ENCODE data around the gene IL18RAP. TPM values are rescaled to one million over a fixed set of nuclear protein-coding genes. Genes with fewer than 3 reads are reported as not detected.

IL18RAP gene
- total RNA-seq, 1 donor from 2014 or later = not detected

GRCh38 chr2:102436323-102436722 is 13.4 kb downstream of the IL18RAP start:
- Mint-ChIP-seq H3K4me1 (no peaks in the 10 kb centered on the region), H3K27me3 (ENCODE audit: insufficient read depth, low read depth) (no peaks in the 10 kb centered on the region), H3K27ac (no peak overlapping the region), H3K36me3 (no peaks in the 10 kb centered on the region), H3K9me3 (no peaks in the 10 kb centered on the region), H3K4me3 (no peak overlapping the region)
- H3K9me3 ChIP-seq (ENCODE audit: low read depth) = no peaks in the 10 kb centered on the region
- TF ChIP-seq EZH2 (IDR thresholded peaks at IDR 0.05) (no peak), CTCF (IDR thresholded peaks at IDR 0.05) (no peak), EZH2phosphoT487 (IDR thresholded peaks at IDR 0.05) (no peak)
- H3K27me3 ChIP-seq = no peaks in the 10 kb centered on the region
- no peak overlapping the region for H2AFZ ChIP-seq (replicated peaks)
- no peak overlapping the region for H3K27ac ChIP-seq
- H3F3A ChIP-seq (ENCODE audit: low read depth) = no peaks in the 10 kb centered on the region
- H3K4me2 ChIP-seq = no peak overlapping the region
- H3K4me1 ChIP-seq = no peaks in the 10 kb centered on the region
- H3K79me2 ChIP-seq (ENCODE audit: low read depth) = no peaks in the 10 kb centered on the region
- H4K20me1 ChIP-seq (ENCODE audit: low read depth) = no peaks in the 10 kb centered on the region
- H3K9ac ChIP-seq = no peak overlapping the region
- DNase-seq (ENCODE audit: low spot score) = no peak
- no peaks in the 10 kb centered on the region for H3K36me3 ChIP-seq
- H3K4me3 ChIP-seq = no peak overlapping the region

GRCh38 chr2:102437122-102437521 is 14.2 kb downstream of the IL18RAP start:
- Histone ChIP-seq H3K27ac (no peak overlapping the region), H3F3A (ENCODE audit: low read depth) (no peaks in the 10 kb centered on the region), H3K36me3 (no peaks in the 10 kb centered on the region), H3K9me3 (ENCODE audit: low read depth) (no peaks in the 10 kb centered on the region), H3K79me2 (ENCODE audit: low read depth) (no peaks in the 10 kb centered on the region), H4K20me1 (ENCODE audit: low read depth) (no peaks in the 10 kb centered on the region), H3K9ac (no peak overlapping the region), H3K4me2 (no peak overlapping the region), H3K4me1 (no peaks in the 10 kb centered on the region), H3K27me3 (no peaks in the 10 kb centered on the region), H2AFZ (replicated peaks) (no peak overlapping the region), H3K4me3 (no peak overlapping the region)
- no peak for DNase-seq (ENCODE audit: low spot score)
- H3K4me1 Mint-ChIP-seq = no peaks in the 10 kb centered on the region
- TF ChIP-seq CTCF (IDR thresholded peaks at IDR 0.05) (no peak), EZH2phosphoT487 (IDR thresholded peaks at IDR 0.05) (no peak), EZH2 (IDR thresholded peaks at IDR 0.05) (no peak)
- no peaks in the 10 kb centered on the region for H3K36me3 Mint-ChIP-seq
- H3K27ac Mint-ChIP-seq = no peak overlapping the region
- no peaks in the 10 kb centered on the region for H3K9me3 Mint-ChIP-seq
- H3K27me3 Mint-ChIP-seq (ENCODE audit: insufficient read depth, low read depth) = no peaks in the 10 kb centered on the region
- no peak overlapping the region for H3K4me3 Mint-ChIP-seq

GRCh38 chr2:102438111-102438510 is 15.2 kb downstream of the IL18RAP start:
- no peaks in the 10 kb centered on the region for H3K36me3 ChIP-seq
- no peaks in the 10 kb centered on the region for H3K9me3 ChIP-seq (ENCODE audit: low read depth)
- no peaks in the 10 kb centered on the region for H4K20me1 ChIP-seq (ENCODE audit: low read depth)
- no peaks in the 10 kb centered on the region for H3K27me3 ChIP-seq
- no peak overlapping the region for H3K4me3 Mint-ChIP-seq
- H3K9me3 Mint-ChIP-seq = no peaks in the 10 kb centered on the region
- no peaks in the 10 kb centered on the region for H3K4me1 Mint-ChIP-seq
- H3K9ac ChIP-seq = no peak overlapping the region
- no peak overlapping the region for H3K27ac ChIP-seq
- H3K36me3 Mint-ChIP-seq = no peaks in the 10 kb centered on the region
- H3F3A ChIP-seq (ENCODE audit: low read depth) = no peaks in the 10 kb centered on the region
- DNase-seq (ENCODE audit: low spot score) = no peak
- H3K4me3 ChIP-seq = no peak overlapping the region
- H3K4me2 ChIP-seq = no peak overlapping the region
- no peaks in the 10 kb centered on the region for H3K27me3 Mint-ChIP-seq (ENCODE audit: insufficient read depth, low read depth)
- H2AFZ ChIP-seq (replicated peaks) = no peak overlapping the region
- no peak overlapping the region for H3K27ac Mint-ChIP-seq
- TF ChIP-seq CTCF (IDR thresholded peaks at IDR 0.05) (no peak), EZH2 (IDR thresholded peaks at IDR 0.05) (no peak), EZH2phosphoT487 (IDR thresholded peaks at IDR 0.05) (no peak)
- no peaks in the 10 kb centered on the region for H3K79me2 ChIP-seq (ENCODE audit: low read depth)
- H3K4me1 ChIP-seq = no peaks in the 10 kb centered on the region

Measured in neural progenitor cell (in vitro differentiated cells).